ENCODE measurements around the gene TMEM69. TPM values are rescaled to one million over a fixed set of nuclear protein-coding genes. Genes with fewer than 3 reads are reported as not detected.
A peak's percentile ranks its signal among the peaks of the same experiment; 100 is the strongest.
"Not testable (repeated sequence)": the region's sequence is repeated elsewhere in the genome, so short reads cannot be mapped to it uniquely, and the experiment has no call there.

The TMEM69 gene
- total and polyA plus RNA-seq, 4 donors, result 13.8 to 26.1 (median 16.8) TPM

- 74 to 75% methylated on average over 6 of the region's 6 CpGs for WGBS, 2 donors
- no peaks in the 10 kb centered on the region for H3K9me3 ChIP-seq (ENCODE audit: control insufficient read depth in 4 of 4, insufficient read depth in 3 of 4, low read length in 3 of 4)
- H3K4me1 ChIP-seq (ENCODE audit: control insufficient read depth in 5 of 5, insufficient read depth in 5 of 5, low read length in 5 of 5), result peaks cover 0 to 40% (median 0%) of the 10 kb centered on the region in 5 donors
- ATAC-seq (ENCODE audit: insufficient read depth, low FRiP score) (no peak), DNase-seq (no peak)
- H3K27me3 ChIP-seq (ENCODE audit: control insufficient read depth in 3 of 3, insufficient read depth in 3 of 3, low read length in 2 of 3), result no peaks in the 10 kb centered on the region
- H3K36me3 ChIP-seq (ENCODE audit: control insufficient read depth in 4 of 4, insufficient read depth in 4 of 4, low read length in 4 of 4), result peaks cover 0 to 3% (median under 1%) of the 10 kb centered on the region in 4 donors
- H3K4me3 ChIP-seq, result no peak overlapping the region
- no peak overlapping the region for H3K27ac ChIP-seq (ENCODE audit: low read depth in 1 of 2, low read length in 1 of 2)
- TF ChIP-seq CTCF (IDR thresholded peaks at IDR 0.05; ENCODE audit: control extremely low read depth, extremely low read depth), result no peak
- H3K9ac ChIP-seq (ENCODE audit: insufficient read depth in 1 of 2, low read length in 2 of 2), result no peak overlapping the region
Observed at GRCh38 chr1:45669859-45670655, 17.9 kb upstream of the TMEM69 start.

- ATAC-seq (ENCODE audit: insufficient read depth, low FRiP score), result no peak
- Histone ChIP-seq H3K4me1 (ENCODE audit: control insufficient read depth in 5 of 5, insufficient read depth in 5 of 5, low read length in 5 of 5) (peaks cover 0 to 34% (median 7%) of the 10 kb centered on the region in 5 donors), H3K27me3 (ENCODE audit: control insufficient read depth in 3 of 3, insufficient read depth in 3 of 3, low read length in 2 of 3) (no peaks in the 10 kb centered on the region), H3K9ac (ENCODE audit: insufficient read depth in 1 of 2, low read length in 2 of 2) (no peak overlapping the region), H3K9me3 (ENCODE audit: control insufficient read depth in 4 of 4, insufficient read depth in 3 of 4, low read length in 3 of 4) (no peaks in the 10 kb centered on the region), H3K36me3 (ENCODE audit: control insufficient read depth in 4 of 4, insufficient read depth in 4 of 4, low read length in 4 of 4) (peaks cover 0 to 3% (median under 1%) of the 10 kb centered on the region in 4 donors), H3K4me3 (no peak overlapping the region), H3K27ac (ENCODE audit: low read depth in 1 of 2, low read length in 1 of 2) (no peak overlapping the region)
- DNase-seq, result no peak
- 71 to 95% methylated on average over 4 of the region's 4 CpGs for WGBS, 2 donors
- no peak for TF ChIP-seq CTCF (IDR thresholded peaks at IDR 0.05; ENCODE audit: control extremely low read depth, extremely low read depth)
Observed at GRCh38 chr1:45673956-45674355, 14.0 kb upstream of the TMEM69 start.

DNA sequence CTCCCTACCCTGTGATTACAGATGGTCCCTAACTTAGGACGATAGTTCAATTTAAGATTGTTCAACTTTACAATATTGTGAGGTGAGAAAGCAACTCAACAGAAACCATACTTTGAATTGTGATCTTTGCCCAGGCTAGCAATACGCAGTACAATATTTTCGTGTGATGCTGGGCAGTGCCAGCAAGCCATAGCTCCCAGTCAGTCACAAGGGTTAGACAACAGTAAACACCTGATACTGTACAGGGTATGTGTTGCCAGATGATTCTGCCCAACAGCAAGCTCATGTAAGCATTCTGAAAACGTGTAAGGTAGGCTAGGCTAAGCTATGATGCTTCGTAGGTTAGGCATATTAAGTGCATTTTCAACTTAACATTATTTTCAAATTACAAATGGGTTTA lies 13.5 kb upstream of the TMEM69 start:
- ATAC-seq (ENCODE audit: insufficient read depth, low FRiP score) (no peak), DNase-seq (no peak)
- WGBS, 2 donors, result 86% methylated on average over 5 of the region's 5 CpGs
- Histone ChIP-seq H3K4me1 (ENCODE audit: control insufficient read depth in 5 of 5, insufficient read depth in 5 of 5, low read length in 5 of 5) (peaks cover 5 to 39% (median 10%) of the 10 kb centered on the region in 5 donors), H3K4me3 (no peak overlapping the region), H3K36me3 (ENCODE audit: control insufficient read depth in 4 of 4, insufficient read depth in 4 of 4, low read length in 4 of 4) (peaks cover 0 to 3% (median under 1%) of the 10 kb centered on the region in 4 donors), H3K9ac (ENCODE audit: insufficient read depth in 1 of 2, low read length in 2 of 2) (no peak overlapping the region), H3K27ac (ENCODE audit: low read depth in 1 of 2, low read length in 1 of 2) (no peak overlapping the region), H3K27me3 (ENCODE audit: control insufficient read depth in 3 of 3, insufficient read depth in 3 of 3, low read length in 2 of 3) (no peaks in the 10 kb centered on the region), H3K9me3 (ENCODE audit: control insufficient read depth in 4 of 4, insufficient read depth in 3 of 4, low read length in 3 of 4) (no peaks in the 10 kb centered on the region)
- no peak for TF ChIP-seq CTCF (IDR thresholded peaks at IDR 0.05; ENCODE audit: control extremely low read depth, extremely low read depth)

DNA sequence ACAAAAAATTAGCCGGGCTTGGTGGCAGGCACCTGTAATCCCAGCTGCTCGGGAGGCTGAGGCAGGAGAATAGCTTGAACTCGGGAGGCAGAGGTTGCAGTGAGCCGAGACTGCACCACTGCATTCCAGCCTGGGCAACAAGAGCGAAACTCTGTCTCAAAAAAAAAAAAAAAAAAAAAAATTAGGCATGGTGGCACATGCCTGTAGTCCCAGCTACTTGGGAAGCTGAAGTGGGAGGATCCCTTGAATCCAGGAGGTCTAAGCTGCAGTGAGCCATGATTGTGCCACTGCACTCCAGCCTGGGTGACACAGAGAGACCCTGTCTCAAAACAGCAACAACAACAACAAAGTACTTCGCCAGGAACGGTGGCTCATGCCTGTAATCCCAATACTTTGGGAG lies 11.4 kb upstream of the TMEM69 start:
- not testable (repeated sequence) for H3K4me3 ChIP-seq; DNase-seq; H3K9me3 ChIP-seq (ENCODE audit: control insufficient read depth in 4 of 4, insufficient read depth in 3 of 4, low read length in 3 of 4); H3K27me3 ChIP-seq (ENCODE audit: control insufficient read depth in 3 of 3, insufficient read depth in 3 of 3, low read length in 2 of 3); H3K36me3 ChIP-seq (ENCODE audit: control insufficient read depth in 4 of 4, insufficient read depth in 4 of 4, low read length in 4 of 4); H3K9ac ChIP-seq (ENCODE audit: insufficient read depth in 1 of 2, low read length in 2 of 2); ATAC-seq (ENCODE audit: insufficient read depth, low FRiP score)
- 92 to 94% methylated on average over 6 to 7 of the region's 7 CpGs for WGBS, 2 donors
- Histone ChIP-seq H3K27ac (ENCODE audit: low read depth in 1 of 2, low read length in 1 of 2) (peak overlapping the region in 1 of 2 donors; percentile 22), H3K4me1 (ENCODE audit: control insufficient read depth in 5 of 5, insufficient read depth in 5 of 5, low read length in 5 of 5) (peaks cover 9 to 41% (median 10%) of the 10 kb centered on the region in 5 donors)
